Measurements from ENCODE around the gene AKT1.

- no peak for TF ChIP-seq CTCF (IDR thresholded peaks at IDR 0.05)
- no peak for TF ChIP-seq ZFX (IDR thresholded peaks at IDR 0.05; ENCODE audit: borderline replicate concordance)
These were observed 21.0 kb downstream of the AKT1 start for GRCh38 chr14:104774453-104775072.
